Measurements from ENCODE around the gene AUTS2. TPM values are rescaled to one million over a fixed set of nuclear protein-coding genes. Genes with fewer than 3 reads are reported as not detected.

The AUTS2 gene
- total RNA-seq, 1 experiment from 2014 or later: 2.5 TPM

DNA sequence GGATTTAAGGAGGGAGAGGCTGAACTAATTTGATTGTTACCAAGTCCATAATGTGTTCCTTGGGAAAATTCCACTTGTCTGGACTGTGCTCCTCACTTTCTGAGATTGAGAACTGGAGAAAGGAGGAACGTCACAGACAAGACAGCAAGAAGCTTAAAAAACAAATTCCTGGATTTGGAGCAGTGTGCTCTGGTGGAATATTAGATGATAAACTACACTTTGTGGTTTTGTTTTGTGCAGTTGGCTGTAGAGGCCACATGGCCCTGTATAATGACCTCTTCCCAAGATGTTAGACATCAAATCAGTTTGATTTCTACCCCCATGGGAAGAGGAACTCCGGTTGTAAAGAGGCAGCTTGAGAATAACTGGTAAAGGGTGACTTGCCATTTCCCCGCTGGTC, 1112.4 kb downstream of the AUTS2 start:
- in situ Hi-C loops (cut with HindIII; ENCODE audit: low pct_unique_long_range_greater_than_20kb, low sequenced_read_pairs) (no loop called here), intact Hi-C loops (cut with micrococcal nuclease; ENCODE audit: unreplicated experiment) (no loop called here)
- ATAC-seq: no peak
- H3K9me3 ChIP-seq (ENCODE audit: control insufficient read depth, insufficient read depth, low read depth, low read length): no peaks in the 10 kb centered on the region
- TF ChIP-seq SIN3A (IDR thresholded peaks at IDR 0.05; ENCODE audit: borderline replicate concordance, insufficient read depth, low read depth, low read length): no peak
- no peak for TF ChIP-seq POLR2AphosphoS5 (IDR thresholded peaks at IDR 0.05; ENCODE audit: low read depth, low read length)
- no peak for TF ChIP-seq TCF7L2 (IDR thresholded peaks at IDR 0.05; ENCODE audit: low read depth, low read length)
- TF ChIP-seq, protein P1, sequence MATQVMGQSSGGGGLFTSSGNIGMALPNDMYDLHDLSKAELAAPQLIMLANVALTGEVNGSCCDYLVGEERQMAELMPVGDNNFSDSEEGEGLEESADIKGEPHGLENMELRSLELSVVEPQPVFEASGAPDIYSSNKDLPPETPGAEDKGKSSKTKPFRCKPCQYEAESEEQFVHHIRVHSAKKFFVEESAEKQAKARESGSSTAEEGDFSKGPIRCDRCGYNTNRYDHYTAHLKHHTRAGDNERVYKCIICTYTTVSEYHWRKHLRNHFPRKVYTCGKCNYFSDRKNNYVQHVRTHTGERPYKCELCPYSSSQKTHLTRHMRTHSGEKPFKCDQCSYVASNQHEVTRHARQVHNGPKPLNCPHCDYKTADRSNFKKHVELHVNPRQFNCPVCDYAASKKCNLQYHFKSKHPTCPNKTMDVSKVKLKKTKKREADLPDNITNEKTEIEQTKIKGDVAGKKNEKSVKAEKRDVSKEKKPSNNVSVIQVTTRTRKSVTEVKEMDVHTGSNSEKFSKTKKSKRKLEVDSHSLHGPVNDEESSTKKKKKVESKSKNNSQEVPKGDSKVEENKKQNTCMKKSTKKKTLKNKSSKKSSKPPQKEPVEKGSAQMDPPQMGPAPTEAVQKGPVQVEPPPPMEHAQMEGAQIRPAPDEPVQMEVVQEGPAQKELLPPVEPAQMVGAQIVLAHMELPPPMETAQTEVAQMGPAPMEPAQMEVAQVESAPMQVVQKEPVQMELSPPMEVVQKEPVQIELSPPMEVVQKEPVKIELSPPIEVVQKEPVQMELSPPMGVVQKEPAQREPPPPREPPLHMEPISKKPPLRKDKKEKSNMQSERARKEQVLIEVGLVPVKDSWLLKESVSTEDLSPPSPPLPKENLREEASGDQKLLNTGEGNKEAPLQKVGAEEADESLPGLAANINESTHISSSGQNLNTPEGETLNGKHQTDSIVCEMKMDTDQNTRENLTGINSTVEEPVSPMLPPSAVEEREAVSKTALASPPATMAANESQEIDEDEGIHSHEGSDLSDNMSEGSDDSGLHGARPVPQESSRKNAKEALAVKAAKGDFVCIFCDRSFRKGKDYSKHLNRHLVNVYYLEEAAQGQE (IDR thresholded peaks at IDR 0.05; ENCODE audit: insufficient read depth in 1 of 2, low read depth in 2 of 2, low read length in 1 of 2): no peak
- TF ChIP-seq, protein P2, sequence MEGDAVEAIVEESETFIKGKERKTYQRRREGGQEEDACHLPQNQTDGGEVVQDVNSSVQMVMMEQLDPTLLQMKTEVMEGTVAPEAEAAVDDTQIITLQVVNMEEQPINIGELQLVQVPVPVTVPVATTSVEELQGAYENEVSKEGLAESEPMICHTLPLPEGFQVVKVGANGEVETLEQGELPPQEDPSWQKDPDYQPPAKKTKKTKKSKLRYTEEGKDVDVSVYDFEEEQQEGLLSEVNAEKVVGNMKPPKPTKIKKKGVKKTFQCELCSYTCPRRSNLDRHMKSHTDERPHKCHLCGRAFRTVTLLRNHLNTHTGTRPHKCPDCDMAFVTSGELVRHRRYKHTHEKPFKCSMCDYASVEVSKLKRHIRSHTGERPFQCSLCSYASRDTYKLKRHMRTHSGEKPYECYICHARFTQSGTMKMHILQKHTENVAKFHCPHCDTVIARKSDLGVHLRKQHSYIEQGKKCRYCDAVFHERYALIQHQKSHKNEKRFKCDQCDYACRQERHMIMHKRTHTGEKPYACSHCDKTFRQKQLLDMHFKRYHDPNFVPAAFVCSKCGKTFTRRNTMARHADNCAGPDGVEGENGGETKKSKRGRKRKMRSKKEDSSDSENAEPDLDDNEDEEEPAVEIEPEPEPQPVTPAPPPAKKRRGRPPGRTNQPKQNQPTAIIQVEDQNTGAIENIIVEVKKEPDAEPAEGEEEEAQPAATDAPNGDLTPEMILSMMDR (IDR thresholded peaks at IDR 0.05): no peak
- ChIA-PET CTCF (no interaction called here), POLR2A (no interaction called here)
- no peaks in the 10 kb centered on the region for H3K36me3 ChIP-seq (ENCODE audit: control insufficient read depth, insufficient read depth, low read length)
- no peak overlapping the region for H3K4me3 ChIP-seq (ENCODE audit: low read depth in 2 of 2, low read length in 2 of 2)
- BruUV-seq (replicated peaks): no TSS peak
- H3K4me1 ChIP-seq (ENCODE audit: control insufficient read depth, insufficient read depth, low read length): no peaks in the 10 kb centered on the region
- no peaks in the 10 kb centered on the region for H3K27me3 ChIP-seq (ENCODE audit: control insufficient read depth, insufficient read depth, low read length)
- no peak for DNase-seq (ENCODE audit: low read depth, low spot score)
- H3K27ac ChIP-seq (ENCODE audit: low read length): no peak overlapping the region

DNA sequence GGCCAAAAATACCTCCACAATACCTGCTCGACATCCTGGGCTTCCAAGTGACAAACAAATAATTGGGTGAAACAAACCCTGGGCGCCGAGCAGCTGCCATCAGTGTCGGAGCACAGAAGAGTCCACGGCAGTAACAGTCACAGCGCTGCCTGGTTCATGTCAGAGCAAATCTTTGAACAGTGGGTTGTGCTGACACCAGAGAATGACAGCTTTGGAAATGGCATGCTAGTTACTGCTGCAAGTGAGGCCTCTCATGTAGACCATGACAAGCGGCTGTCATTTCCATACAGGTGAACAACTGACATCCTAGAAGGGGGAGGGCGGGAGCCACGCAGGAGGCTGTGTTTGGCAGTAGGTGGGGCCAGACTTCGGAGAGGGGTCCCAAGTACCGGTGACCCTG, 1113.2 kb downstream of the AUTS2 start:
- in situ Hi-C loops (cut with HindIII; ENCODE audit: low pct_unique_long_range_greater_than_20kb, low sequenced_read_pairs) (no loop called here), intact Hi-C loops (cut with micrococcal nuclease; ENCODE audit: unreplicated experiment) (no loop called here)
- Histone ChIP-seq H3K27ac (ENCODE audit: low read length) (no peak overlapping the region), H3K4me3 (ENCODE audit: low read depth in 2 of 2, low read length in 2 of 2) (no peak overlapping the region), H3K36me3 (ENCODE audit: control insufficient read depth, insufficient read depth, low read length) (no peaks in the 10 kb centered on the region), H3K27me3 (ENCODE audit: control insufficient read depth, insufficient read depth, low read length) (no peaks in the 10 kb centered on the region), H3K4me1 (ENCODE audit: control insufficient read depth, insufficient read depth, low read length) (no peaks in the 10 kb centered on the region), H3K9me3 (ENCODE audit: control insufficient read depth, insufficient read depth, low read depth, low read length) (no peaks in the 10 kb centered on the region)
- DNase-seq (ENCODE audit: low read depth, low spot score): no peak
- ChIA-PET POLR2A (no interaction called here), CTCF (no interaction called here)
- no TSS peak for BruUV-seq (replicated peaks)
- no peak for ATAC-seq
- TF ChIP-seq, protein P1 (IDR thresholded peaks at IDR 0.05; ENCODE audit: insufficient read depth in 1 of 2, low read depth in 2 of 2, low read length in 1 of 2): no peak
- TF ChIP-seq, protein P2 (IDR thresholded peaks at IDR 0.05): no peak

Data from Panc1 (cell line).